Activated T-helper 1 cell treated with anti-CD3 and anti-CD28 coated beads, Interleukin-2, amount 50 U/mL, for 16 hours (primary cell): Measurements from ENCODE around the gene EPB41L4A.
"Not testable (repeated sequence)": the region's sequence is repeated elsewhere in the genome, so short reads cannot be mapped to it uniquely, and the experiment has no call there.

Experiments used
- DNase-seq, 2 donors: peaks; one replicate each; pipeline ENCODE4 v3.0.0-alpha.2; 2020; ENCODE audit warnings: low read depth in 1 of 2, low spot score in 1 of 2

EPB41L4A gene

DNA sequence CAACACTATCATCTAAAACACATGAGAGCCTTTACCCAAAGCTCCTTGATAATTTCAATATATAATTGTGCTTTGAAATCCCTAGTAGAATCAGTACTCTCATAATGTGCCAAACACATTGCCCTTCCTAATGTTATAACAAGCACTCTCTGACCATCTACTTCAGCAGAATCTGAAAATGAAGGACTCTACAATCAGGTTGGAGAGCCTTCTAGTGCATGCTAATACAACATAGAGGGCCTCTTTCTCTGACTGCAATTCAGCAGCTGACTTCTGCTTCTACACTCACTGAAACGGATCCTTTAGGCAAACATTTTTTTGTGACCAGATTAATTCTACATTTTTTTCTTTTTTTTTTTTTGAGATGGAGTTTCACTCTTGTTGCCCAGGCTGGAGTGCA is 155.6 kb downstream of the EPB41L4A start:
- no peak for DNase-seq

DNA sequence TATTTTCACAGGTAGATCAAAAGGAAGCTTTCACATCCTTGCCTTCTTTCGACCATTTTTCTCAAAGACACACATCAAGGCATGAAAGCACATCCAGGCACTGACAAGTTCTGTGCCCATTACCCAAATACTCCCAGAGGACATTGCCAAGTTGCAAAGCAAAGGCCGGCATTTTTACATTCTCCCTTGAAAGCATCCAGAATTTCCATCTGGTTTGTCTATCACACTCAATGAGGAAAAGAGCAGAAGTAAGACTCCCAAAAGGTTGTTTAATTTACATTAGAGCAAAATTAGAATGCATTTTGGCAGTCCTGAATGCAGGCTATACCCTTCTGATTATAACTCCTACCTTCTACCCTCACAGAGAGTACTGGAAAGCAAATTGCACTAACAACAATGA is 160.5 kb downstream of the EPB41L4A start:
- DNase-seq: no peak

DNA sequence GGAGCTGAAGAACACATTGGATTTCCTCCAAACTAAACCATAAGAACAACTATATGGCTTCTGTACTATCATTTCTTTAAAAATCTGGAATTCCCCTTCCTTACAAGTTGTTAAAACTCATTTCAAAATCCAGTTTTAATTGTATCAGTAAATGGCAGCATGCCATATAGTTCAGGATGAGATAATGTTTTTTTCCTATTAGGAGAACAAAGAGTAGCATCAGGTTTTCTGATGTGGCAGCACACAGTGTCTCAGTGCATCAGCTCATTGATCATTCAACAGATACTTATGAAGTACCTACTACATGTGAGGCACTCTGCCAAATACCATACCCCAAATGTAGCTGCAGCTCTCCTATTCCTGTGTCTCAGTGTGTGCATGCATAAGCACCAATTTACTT is 161.1 kb downstream of the EPB41L4A start:
- no peak for DNase-seq

DNA sequence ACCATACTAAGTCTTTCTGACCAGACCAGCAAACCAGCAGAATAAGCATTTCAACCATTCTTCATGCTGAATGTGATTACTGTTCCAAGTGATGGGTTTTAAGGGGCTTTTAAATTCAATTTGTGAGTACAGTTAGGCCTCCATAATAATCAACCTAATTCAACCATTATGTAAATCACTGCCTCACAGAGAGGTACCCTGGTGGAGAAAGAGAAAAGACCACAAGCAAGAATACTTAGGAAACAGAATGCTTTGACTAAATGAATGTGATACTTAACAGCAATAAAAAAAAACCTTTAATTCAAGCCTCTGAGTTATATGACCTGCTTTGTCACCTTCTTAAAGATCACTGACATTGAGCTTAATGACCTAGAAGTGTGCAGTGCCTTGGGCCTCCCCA is 162.1 kb downstream of the EPB41L4A start:
- no peak for DNase-seq

DNA sequence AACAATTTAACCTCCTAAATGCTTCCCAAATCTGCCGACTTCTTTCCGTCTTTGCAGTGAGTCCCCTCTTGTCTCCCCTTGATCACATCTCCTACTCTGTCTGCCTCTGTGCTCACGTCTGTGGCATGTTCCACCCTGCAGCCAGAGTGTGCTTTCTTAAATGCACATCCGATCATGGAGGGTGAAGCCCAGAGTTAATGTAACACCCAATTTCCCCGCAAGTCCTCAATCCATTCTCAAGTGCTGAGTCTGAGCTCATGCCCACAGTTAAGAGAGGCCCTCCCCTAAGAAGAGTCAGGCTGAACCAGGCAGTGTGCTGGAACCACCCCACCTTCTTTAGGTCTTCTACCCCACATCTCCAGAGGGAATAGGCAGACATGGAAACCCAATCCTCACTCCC is 164.8 kb downstream of the EPB41L4A start:
- DNase-seq: no peak

DNA sequence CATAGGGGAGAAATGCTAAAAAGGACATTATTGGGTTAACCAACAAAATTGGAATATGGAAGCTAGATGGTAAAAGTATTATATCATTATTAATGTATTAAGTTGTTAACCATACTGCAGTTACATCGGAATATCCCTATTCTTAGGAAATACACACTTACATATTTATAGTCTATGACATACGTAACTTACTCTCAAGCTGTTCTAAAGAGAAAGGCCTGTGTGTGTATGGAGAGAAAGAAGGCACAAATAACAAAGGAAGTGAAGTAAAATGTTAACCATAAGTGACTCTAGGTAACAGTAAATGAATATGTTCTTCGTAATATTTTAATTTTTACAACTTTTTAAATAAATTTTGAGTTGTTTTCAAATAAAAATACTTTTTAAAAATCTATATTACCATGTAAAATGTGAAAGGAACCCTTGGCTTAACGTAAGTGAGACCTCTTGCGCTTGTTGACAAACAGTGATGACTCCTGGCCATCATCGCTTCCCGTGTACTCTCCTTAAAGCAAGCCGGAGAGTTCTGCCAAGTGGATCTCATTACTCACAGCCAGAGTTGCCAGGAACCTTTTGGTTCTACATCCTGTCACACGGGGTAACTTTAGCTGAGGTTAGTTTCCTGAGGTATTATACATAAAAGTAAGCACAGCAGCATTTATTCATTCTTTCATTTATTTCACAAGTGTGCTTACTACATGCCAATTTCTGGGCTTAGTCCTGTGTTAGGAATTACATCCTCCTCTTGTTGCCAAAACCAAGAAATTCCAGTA is 165.4 kb downstream of the EPB41L4A start:
- DNase-seq: no peak

DNA sequence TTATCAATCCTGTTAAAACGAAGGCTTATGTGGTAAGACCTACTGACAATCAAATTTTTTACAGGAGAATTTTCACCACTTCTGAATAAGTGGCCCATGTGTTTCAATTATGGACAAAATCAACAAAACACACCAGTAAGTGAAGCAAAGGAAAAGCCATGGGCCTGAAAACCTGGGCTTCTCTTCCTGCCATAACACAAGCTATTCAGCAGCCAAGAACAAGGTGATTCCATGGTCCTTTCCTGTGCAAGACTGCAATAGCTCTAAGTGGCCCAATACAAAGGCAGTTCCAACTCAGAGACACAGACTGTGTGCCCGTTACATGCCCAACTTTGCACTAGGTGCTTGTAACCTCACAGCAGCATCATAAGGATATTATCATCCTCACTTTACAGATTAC is 168.5 kb downstream of the EPB41L4A start:
- no peak for DNase-seq

DNA sequence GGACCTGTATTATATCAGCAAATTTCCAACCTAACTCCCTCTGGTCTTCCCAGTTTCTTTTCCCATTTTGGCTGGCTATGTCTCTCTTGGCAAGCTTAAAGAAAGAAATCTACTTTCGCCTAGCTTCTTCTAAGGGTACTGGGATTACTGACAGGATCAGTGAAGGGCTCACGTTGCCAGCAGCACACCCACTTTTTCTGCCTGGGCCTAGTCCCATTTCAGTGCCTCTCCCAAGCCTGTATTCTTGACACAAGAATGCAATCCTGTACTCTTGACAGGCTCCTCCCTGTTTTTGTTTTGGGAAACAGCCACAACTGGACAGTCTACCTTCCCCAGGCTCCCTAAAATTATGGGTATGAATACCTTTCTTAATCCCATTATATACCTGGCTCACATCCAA is 170.5 kb downstream of the EPB41L4A start:
- DNase-seq: no peak

DNA sequence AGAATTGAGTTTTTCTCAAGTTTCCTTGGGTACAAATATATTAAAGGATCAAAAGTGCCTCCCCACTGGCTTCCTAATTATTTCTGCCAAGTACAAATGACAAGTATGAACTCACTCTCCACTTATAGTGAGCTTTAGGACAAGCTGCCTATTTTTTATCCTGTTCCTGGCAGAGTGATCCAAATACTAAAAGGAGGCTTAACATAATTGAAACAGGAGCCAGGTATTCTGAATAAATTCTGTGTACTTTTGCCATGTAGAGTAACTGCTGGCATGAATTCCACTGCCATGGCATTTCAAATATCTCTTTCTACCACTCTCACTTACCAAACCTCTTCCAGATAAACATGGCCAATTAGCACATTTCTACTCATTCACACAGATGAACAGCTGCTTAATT is 171.1 kb downstream of the EPB41L4A start:
- no peak for DNase-seq

DNA sequence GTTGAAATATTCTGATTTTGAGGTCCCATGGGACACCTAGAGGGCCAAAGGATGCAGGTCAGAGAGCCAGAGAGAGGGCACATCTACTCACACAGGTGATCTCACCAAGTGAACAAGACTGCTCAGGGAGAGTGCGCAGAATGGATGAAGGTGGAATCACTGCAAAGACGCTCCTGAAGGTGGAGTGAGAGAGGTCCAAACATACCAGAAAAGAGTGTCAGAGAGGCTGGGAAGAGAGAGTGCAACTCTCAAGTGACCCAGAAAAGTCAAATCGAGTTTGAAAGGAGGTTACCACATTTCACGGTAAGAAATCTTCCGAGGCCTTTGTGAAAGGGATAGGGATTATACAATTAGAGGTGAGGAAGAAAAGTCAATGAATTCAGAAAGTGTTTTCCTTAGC is 173.4 kb downstream of the EPB41L4A start:
- DNase-seq: no peak

DNA sequence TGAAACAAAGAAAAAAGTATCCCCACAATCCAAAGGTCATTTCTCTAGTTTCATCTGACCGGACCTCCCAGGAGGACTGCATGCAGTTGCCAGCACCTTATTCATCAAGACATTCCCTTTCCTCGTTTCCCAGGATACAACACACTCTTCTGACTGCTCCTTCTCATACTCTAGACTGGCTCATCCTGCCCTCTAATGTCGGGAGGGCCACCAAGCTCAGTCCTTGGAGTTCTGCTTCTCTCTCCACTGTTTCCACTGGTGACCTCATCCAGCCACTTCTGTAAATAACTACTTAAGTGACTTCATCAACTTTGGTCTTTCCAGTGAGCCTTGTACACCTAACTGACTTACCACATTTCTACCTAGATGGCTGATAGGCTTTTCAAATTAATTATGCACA is 179.1 kb downstream of the EPB41L4A start:
- DNase-seq: no peak

DNA sequence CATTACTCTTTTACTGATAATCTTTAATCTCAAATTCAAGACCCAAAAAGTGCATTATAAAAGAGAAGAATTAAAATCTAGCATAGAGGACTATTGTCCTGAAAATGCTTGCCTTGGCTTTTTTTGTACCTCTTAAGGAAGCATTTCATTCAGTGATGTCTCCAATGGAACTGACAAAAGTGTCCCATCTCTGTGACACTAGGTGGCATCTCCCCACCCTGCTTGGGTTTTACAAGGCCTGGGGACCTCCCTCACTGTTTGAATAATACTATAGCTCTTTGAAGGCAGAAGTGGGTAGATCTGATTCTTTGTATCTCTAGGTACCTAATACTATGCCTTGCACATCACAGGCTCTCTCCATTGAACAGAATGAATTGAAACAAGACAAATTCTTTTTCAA is 180.6 kb downstream of the EPB41L4A start:
- no peak for DNase-seq

DNA sequence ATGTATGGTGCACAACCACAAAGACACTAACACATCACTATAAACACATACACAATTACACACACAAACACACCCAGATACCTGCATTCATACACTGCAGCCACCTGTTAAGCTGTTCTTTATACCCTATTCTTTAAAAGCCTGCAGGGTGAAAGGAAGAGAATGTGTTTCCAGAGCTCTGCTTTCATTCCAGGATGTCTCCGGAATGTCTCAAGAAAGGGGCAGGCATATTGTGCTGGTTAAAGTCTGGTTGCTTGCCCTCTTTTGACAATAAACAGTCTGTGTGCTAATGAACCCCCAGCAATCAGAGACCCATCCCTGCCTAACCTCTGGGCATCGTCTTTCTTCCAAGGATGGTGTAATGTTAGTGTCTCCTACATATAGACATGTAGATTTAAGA is 181.6 kb downstream of the EPB41L4A start:
- DNase-seq: no peak

DNA sequence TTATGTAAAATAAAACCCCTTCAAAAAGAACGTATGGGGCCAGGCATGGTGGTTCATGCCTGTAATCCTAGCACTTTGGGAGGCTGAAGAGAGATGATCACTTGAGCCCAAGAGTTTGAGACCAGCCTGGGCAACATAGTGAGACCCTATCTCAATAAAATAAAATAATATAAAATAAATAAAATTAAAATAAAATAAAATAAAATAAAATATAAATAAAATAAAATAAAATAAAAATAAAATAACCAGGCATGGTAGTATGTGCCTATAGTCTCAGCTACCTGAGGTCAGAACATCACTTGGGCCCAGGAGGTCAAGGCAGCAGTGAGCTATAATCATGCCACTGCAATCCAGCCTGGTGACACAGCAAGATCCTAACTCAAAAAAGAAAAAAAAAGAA is 185.1 kb downstream of the EPB41L4A start:
- no peak for DNase-seq

DNA sequence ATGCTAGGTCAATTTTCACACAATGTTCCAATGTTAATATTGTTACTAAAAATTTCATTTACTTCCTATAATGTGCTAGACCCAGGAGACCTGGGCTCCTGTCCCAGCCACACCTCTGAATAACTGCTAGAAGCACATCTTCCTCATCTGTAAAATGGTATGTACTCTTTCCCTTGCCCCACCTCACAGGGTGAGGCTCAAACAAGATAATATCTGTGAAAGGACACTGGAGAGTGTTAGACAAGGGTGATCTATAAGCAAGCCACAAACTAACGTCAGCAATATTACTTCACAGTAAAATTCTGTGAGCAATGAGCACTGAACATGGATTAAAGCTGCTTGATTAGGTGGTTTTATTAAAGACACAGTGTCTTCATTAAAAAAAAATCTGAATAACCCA is 186.4 kb downstream of the EPB41L4A start:
- no peak for DNase-seq

DNA sequence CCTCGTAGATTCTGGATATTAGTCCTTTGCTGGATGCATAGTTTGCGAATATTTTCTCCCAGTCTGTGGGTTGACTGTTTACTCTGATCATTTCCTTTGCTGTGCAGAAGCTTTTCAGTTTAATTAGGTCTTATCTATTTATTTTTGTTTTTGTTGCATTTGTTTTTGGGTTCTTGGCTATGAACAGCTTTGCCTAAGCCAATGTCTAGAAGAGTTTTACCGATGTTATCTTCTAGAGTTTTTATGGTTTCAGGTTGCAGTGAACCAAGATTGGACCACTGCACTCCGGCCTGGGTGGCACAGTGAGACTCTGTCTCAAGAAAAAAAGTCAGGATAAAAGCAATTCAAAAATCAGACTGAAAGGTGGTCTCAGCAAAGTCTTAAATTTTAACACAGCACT is 188.5 kb downstream of the EPB41L4A start:
- no peak for DNase-seq

DNA sequence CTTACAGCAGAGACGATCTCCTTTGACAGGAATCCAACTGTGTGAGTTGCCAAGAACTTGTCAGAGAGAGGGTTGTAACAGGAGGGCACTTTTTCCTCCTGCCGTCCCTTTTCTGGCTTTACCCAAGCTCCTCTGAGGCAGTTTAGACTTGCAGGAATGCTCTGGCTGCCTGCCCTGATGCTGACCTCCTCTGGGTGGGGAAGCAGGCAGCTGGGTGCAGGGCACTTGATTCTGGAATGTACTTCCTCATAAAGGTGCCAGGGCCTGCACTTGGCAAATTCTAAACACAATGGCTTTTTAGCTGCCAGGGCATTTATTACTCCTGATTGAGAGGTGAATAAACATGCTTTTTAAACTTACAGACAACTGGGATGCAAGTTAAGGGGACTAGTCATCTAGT is 190.4 kb downstream of the EPB41L4A start:
- no peak for DNase-seq

DNA sequence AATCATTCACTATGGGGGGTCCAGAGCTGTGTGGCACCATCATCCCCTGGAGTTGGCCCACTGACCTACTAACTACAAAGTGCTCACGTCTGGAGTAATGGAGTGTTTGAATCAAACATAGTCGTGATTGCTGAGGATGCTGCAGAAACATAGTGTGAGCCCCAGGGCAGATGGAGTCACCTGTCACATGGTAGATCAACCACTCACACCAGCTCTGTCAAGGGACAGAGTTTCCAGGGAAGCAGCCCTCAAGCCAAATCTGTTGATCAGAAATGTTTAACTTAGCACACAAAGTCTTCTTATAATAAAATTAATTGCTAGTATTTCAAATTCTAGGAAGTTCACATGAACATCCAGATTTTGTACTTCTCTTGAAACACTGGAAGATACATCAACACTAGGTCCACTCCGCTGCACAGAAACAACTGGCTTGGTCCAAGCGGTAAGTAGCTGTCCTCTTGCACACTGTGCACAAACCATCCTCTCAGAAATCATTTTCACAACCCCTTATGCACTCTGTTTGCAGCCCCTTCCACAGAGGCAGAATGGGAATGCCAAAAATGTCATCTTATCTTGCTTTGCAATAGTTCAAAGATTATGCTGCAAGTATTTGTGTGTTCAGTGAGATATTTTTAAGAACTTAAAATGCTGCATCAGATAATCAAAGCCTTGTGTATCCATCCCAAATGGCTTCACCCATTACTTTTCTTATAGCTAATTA is 191.0 kb downstream of the EPB41L4A start:
- DNase-seq: no peak

DNA sequence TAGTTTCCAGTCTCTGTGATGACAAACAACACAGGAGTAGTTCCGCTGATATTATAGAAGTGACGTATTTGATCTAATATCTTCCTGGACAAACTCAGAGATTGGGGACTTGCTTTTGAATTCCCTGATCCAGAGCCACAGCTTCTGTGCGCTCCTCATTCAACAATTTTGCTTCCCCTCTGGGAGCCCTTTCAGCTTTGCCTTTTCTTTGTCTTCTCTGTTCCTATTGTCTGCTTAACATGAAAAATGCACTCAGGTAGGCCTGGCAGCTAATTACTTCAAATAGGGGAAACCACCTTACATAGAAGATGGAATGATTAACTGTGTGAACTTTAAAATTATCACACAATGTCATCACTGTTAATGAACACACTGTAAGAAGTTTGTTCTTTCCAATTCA is 192.9 kb downstream of the EPB41L4A start:
- no peak for DNase-seq

DNA sequence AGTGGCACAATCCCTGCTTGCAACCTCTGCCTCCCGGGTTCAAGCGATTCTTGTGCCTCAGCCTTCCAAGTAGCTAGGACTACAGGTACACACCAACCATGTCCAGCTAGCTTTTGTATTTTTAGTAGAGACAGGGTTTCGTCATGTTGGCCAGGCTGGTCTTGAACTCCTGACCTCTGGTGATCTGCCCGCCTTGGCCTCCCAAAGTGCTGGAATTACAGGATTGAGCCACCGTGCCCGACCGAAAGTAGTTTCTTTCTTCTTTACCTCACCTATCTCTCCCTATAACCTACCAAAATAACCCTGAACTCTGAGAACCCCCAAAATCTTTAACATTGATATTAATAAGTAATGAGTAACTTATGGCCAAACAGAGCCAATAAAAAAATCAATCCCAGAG is 196.1 kb downstream of the EPB41L4A start:
- not testable (repeated sequence) for DNase-seq

DNA sequence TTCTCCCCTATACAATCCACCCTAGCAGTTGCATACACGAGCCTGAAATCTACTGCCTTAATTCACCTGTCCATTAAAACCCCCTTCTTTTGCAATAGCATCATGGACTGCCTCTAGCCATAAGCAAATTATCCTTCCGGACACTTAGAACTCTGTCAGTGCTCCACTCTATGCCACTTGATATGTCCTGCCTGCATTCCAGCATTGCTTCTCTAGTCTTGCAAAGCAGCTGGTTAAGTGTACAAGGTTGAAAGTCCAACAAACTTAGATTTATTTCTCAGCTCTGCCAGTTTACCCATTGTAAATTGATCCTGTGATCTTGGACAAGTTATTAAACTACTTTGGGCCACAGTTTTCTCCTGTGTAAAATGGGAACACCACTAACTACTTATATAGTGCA is 197.9 kb downstream of the EPB41L4A start:
- DNase-seq: no peak

DNA sequence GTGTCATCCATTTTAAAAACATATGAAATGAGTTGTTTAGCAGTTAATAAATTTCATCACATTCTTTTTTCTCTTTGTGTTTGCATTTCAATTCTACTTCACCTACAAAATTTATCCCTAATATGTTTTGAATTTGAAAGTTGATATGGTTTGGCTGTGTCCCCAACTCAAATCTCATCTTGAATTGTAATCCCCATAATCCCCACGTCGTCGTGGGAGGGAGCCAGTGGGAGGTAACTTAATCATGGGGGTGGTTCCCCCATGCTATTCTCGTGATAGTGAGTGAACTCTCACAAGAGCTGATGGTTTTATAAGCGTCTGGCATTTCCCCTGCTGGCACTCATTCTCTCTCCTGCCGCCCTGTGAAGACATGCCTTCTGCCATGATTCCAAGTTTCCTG is 200.1 kb downstream of the EPB41L4A start:
- no peak for DNase-seq
